GM12801 (cell line): ENCODE data around the gene PRPSAP1.

ENCODE experiments used
- TF ChIP-seq, protein P1 (sequence below): IDR thresholded peaks from one replicate; pipeline ENCODE4 v1.5.1; 2011; ENCODE audit warnings: control low read depth; ENCODE audit not compliant: insufficient read length; ENCODE audit errors: extremely low read depth

Gene PRPSAP1

DNA sequence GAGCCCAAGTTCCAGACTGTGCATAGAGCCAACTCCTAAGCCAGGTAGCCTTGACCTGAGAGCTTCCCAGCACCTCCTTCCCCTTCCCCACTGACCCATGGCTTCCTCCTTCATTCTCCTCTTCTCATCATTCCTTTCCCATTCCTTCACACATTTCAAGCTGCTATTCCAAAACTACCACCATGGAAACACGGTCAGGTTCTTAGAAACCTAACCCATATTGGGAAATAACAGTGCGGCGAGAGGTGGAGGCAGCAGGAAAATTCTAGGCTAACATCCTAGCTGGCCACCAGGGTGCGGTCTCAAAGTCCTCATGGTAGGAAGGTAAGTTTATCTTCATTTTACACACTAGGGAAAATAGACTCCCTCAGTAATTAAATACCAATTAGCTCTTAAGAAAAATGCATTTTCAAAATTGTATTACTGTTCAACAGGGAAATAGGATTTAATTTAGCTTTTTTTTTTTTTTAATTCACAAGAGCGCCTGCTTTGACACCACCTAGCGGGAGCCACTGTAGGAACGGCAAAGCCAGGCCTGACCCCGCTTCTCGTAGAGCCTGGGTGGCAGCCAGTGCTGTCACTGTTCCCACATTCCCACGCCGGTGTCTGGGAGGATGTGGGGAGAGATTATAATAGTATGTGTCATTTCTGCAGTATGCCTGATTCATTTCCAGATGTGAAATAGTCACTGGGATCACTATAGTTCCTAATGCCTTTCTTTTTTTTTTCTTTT lies 16.7 kb upstream of the PRPSAP1 start:
- TF ChIP-seq, protein P1, sequence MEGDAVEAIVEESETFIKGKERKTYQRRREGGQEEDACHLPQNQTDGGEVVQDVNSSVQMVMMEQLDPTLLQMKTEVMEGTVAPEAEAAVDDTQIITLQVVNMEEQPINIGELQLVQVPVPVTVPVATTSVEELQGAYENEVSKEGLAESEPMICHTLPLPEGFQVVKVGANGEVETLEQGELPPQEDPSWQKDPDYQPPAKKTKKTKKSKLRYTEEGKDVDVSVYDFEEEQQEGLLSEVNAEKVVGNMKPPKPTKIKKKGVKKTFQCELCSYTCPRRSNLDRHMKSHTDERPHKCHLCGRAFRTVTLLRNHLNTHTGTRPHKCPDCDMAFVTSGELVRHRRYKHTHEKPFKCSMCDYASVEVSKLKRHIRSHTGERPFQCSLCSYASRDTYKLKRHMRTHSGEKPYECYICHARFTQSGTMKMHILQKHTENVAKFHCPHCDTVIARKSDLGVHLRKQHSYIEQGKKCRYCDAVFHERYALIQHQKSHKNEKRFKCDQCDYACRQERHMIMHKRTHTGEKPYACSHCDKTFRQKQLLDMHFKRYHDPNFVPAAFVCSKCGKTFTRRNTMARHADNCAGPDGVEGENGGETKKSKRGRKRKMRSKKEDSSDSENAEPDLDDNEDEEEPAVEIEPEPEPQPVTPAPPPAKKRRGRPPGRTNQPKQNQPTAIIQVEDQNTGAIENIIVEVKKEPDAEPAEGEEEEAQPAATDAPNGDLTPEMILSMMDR: no peak

DNA sequence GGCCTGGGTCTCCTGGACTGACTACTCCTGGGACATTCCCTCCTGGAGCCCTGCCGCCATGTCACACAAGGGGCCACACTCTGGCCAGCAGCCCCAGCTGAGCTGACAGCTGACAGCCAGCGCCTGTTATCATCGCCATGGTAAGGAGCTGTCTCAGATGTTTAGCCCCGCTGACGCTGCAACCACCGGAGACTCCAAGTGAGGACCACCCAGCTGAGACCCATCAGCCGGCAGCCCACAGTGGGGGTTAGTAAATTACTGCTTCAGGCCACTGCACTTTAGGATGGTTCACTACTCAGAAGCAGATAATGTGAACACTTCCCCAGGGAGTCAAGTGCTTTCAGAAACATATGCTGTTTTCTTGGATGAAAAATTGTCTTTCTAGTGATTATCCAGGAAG lies 16.1 kb upstream of the PRPSAP1 start:
- TF ChIP-seq, protein P1: no peak

DNA sequence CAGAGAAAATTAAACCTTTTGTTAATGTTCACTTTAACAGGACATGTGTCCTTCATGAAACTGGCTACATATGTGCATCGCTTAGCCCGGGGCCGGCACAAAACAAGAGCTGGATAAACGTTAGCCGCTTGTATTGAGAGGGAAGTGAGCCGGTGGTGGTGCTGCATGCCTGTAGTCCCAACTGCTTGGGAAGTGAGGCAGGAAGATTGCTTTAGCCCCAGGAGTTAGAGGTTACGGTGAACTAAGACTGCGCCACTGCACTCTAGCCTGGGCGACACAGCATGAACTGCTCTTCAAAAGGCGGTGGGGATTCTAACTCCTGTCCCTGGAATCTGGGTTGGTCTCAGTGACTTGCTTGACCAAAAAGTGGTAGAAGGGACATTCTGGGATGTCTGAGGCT lies 15.7 kb upstream of the PRPSAP1 start:
- TF ChIP-seq, protein P1: no peak

DNA sequence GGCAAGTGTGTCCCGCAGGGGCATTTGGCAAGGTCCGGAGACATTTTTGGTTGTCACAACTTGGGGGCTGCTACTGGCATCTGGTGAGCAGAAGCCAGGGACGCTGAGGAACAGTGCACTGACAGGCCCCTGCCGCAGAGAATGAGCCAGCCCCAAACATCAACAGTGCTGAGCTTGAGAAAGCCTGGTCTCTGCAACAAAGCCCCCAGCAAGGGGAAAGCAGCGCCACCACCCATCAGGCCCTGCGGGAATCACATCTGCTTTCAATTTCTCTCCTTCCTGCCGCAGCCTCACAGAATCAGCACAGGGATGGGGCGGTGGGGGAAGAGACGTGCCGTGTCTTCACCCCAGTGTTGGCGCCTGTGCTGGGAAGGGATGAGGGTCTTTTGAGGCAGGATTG lies 14.8 kb upstream of the PRPSAP1 start:
- TF ChIP-seq, protein P1: no peak

DNA sequence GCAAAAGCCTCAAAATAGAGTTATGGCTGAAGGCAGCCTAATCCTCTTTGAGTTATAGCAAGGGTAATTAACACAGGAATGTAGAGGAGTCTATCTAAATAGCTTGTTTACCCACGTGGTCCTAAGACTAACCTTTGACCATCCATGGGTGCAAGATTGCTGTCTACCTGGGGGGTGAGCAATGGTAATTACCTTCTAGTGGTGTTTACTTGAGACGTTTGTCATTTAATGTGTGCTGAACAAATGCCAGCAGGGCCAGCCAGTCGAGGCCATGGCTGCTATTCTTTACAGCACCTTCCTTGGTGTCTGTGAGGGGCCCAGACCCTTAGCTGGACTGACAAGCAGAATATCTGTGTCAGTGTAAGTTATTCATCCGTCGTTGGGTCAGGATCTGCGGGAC lies 13.9 kb upstream of the PRPSAP1 start:
- TF ChIP-seq, protein P1: no peak

DNA sequence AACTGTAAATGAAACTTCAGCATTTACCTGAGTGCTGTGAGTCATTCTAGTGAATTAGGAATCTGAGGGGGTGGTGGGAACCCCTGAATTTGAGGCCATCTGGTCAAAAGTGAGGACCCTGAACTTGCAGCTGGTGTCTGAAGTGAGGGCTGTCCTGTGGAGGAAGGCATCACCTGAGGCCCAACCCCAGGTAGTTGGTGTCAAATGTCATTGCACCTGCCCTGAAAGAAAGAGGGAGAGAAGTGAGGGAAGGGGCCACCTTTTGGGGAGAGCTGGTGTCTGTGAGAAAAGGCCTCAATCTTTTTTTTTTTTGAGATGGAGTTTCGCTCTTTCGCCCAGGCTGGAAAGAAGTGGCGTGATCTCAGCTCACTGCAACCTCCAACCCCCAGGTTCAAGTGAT lies 12.5 kb upstream of the PRPSAP1 start:
- TF ChIP-seq, protein P1: no peak

DNA sequence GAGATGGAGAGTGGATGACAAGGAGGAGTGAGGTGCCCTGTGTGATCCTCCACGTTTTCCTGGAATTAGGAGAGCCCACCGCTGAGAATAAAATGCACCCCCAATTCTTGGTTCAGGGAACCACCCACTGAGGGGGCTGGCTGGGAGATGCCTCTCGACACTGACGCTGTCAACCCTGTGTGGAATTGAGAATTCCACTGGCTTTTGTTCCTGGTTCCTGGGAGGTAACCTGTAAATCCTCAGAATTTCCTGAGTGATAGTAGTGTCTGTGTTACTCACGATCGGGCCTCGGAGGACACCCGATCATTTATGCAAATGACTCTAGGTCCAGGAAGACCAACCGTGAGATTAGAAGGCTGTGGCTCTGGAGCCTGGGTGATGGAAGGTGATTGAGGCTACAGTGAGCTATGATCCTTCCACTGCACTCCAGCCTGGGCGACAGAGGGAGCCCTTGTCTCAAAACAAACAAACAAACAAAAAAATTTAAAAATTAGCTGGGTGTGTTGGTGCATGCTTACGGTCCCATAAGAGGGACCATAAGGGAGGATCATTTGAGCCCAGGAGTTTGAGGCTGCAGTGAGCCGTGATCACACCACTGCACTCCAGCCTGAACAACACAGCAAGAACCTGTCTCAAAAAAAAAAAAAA lies 11.7 kb upstream of the PRPSAP1 start:
- TF ChIP-seq, protein P1: no peak
